ENCODE data around the gene HGF.
"Not testable (repeated sequence)": the region's sequence is repeated elsewhere in the genome, so short reads cannot be mapped to it uniquely, and the experiment has no call there.

Gene HGF

GRCh38 chr7:81769891-81770727 is at the start of gene HGF:
HGF (minus strand) TSS chr7:81770047; CDS start chr7:81769971, 76 bp downstream.
- DNase-seq, result peak; percentile 79

DNA sequence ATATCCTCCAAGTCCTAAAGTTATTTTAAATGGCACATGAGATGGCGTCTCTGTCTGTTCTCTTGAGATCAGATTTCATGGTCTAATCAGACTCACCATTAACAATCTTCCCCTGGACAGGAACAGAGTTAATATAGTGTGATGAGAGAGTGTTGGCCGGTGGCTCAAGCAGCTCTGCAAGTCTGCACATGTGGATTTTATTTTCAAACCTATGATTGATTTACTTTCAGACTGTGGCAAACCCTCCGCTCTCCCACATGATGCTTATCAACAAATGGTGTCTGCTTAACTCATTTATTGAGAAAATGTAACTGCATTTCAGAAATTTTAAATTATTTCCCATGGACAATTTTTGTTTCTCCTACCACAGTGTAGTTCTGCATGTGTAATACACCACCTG is 46.5 kb upstream of the HGF start:
- DNase-seq, result no peak

DNA sequence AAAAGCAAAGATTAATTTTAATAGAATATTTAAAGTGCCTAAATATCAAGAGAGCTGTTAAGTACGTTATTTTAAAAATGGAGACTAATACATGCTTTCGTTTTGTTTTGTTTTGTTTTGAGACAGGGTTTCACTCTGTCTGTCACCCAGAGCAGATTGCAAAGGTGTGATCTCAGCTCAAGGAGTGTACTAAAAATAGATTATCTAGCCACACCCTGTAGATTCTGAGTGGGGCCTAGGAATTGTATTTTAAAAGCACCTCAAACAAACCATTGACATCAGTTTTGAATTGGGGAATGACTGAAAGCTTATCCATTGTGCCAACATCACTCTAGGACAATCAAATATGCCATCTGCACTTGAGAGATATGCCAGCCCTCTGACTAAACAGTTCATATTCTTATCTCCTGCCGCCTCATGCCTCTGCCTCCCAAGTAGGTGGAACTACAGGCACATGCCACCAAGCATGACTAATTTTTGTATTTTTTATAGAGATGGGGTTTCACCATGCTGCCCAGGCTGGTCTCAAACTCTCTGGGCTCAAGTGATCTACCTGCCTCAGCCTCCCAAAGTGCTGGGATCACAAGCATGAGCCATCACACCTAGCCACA is 43.1 kb upstream of the HGF start:
- not testable (repeated sequence) for DNase-seq

- no peak for DNase-seq
Observed at GRCh38 chr7:81811956-81812865, 42.4 kb upstream of the HGF start.

GRCh38 chr7:81810476-81811155 is 40.8 kb upstream of the HGF start:
- no peak for DNase-seq

DNA sequence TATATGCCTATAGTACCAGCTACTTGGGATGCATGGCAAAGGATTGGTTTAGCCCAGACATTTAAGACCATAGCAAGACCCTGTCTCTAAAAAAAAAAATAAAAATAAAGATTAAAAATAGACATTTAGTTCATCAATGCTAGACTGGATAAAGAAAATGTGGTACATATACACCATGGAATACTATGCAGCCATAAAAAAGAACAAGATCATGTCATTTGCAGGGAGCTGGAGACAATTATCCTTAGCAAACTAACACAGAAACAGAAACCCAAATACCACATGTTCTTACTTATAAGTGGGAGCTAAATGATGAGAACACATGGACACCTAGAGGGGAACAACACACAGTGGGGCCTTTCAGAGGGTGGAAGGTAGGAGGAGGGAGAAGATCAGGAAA is 38.5 kb upstream of the HGF start:
- DNase-seq, result not testable (repeated sequence)

- DNase-seq, result no peak
Observed at GRCh38 chr7:81803267-81803666, 33.4 kb upstream of the HGF start.

DNA sequence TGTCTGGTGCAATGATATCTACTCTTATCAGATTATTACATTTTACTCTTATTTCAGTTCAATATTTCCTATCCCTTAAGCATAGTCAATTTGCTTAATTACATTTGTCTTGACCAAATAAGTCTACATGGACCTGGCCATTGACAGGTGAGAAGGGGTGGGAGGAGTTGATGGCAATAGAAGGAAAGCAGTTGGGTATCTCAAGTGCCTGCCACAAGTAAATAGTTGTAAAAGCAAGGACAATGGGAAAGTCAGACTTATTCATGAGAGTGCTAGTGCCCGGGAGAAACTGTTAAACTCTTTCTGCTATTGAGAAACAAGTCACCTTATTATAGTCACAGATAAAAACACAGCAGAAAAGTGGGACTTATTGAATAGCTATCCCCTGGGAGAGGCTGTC is 32.4 kb upstream of the HGF start:
- DNase-seq, result no peak

DNA sequence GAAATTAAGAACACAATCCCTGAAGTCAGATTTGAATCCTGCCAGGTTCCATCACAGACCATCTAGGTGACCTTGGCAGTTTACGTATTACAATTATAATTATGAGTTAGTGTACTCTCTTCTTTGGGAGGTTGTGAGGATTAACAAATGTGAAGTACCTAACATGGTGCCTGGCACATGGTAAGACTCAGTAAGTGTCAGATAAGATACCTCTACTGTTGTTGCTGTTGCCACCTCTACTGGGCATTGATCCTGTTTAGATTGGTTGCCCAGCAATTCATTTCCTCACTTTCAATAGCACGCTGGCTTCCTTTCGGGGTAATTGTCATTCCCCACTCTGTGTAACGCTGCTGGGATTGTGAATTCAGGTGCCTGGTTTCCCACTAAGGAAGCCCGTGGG is 31.7 kb upstream of the HGF start:
- DNase-seq, result no peak

GRCh38 chr7:81791568-81792518 is 22.0 kb upstream of the HGF start:
- no peak for DNase-seq

GRCh38 chr7:81790686-81791085 is 20.8 kb upstream of the HGF start:
- DNase-seq, result no peak

GRCh38 chr7:81790120-81790500 is 20.3 kb upstream of the HGF start:
- no peak for DNase-seq

DNA sequence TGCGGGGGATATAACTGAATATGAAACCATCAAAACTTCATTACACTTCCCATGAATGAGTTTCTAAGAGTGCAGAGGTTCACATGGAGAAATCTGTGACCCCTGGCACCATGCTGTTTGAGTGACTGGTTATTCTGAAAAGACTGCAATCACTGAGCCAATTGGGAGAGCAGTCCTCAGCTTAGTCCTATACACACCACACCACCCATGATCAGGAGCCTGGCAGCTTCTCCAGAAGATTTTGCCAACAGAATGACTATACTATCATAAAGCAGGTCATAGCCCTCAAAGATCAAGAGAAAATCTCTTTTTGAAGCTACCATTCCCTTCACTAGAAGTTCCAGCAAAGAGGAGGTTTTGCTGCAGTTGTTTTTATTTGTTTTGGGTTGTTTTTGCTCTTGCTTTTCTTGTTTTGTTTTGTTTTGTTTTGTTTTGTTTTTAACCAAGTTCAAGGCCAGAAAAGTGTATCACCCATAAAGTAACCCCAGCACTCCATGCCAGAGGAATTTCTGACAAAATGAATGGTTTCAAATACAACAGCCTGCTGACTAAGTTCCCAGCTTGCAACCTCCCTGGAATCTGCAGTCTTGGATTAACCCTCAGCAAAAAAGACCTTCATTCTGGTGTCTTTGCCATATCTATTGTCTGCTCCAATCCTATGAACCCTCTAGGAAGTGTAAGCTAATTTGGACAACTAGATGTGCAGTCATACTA is 19.7 kb upstream of the HGF start:
- no peak for DNase-seq

DNA sequence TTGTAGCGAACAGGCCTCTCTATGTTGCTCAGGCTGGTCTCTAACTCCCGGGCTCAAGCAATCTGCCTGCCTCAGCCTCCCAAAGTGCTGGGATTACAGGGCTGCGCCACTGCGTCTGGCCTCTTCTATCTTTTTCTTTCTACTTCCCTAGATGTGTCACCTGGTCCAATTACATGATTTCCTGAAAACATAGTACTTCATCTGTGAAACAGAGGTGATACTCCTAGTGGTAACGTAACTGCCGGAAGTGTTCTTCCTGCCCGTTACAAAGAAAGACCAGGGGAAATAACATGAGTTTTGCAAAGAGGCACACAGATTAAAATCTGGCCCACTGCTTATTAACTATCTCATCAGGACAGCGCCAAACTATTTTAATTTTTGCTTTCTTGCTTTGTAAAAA is 18.4 kb upstream of the HGF start:
- no peak for DNase-seq

DNA sequence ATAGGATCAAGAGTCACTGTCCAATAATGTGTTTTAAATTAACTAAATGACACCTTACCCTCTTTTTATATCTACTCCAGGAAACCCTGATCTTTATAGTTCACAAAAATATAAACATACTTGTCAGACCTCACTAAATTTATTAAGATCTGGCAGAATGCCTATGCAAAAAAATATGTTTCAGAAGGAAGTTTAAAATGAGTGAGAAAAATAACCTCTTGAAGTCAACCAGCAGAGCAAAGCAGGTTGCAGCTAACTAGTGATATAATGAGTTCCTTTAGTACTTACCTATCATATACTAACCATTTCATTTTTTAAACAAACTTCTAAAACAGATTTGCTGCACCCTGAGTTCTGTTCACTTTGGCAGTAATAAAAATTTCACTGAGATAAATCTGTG is 14.0 kb upstream of the HGF start:
- no peak for DNase-seq

GRCh38 chr7:81780914-81781693 is 11.3 kb upstream of the HGF start:
- DNase-seq, result no peak

DNA sequence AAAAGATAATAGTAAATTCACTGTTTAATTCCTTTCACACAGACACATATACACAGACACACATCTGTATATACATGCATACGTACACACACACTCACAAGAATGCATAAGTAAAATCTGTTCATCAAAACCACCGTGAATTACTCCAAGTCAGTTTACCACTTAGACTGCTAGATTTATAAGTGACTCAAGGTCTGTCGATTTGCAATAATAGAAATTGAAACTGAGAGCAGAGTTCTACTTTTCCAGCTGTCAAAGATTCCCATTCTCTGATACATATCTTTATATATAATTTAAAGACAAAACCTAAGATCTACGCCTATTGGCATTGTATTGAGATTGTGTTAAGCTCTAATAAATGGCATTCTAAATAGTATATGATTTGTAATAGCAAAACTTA is 9.9 kb upstream of the HGF start:
- no peak for DNase-seq

- DNase-seq, result no peak
Observed at GRCh38 chr7:81777697-81778096, 7.8 kb upstream of the HGF start.

DNA sequence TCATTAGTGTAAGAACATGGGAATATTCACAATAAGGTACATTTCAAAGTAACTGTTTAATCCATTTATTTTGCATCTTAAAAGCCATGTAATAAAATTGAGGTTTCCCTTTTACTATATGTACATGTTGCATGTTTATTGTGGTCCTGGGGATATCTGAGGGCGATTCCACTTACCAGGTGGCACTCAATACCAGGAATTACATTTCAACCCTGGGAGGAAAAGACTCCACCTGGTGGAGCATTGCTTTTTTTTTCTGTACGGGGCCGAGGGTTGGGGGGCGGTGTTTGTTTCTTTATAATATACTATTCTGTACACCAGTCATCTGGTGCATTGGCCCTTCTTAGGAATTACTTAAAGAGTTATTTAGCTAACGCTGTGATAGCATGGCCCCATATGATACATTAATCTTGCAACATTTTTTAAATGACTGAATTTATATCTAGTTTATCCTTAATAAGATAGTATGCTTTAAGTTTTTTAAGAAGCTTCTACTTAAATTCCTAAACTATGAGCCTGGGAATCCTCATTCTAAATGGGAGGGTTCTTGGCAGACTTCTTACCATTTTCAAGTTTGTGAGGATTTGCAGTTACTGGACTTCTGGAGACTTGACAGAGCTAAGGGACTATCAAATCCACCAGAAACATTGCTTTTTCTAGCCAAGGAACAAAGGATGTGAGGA is 7.2 kb upstream of the HGF start:
- no peak for DNase-seq

- no peak for DNase-seq
Observed at GRCh38 chr7:81776161-81776560, 6.3 kb upstream of the HGF start.
